NCI-H2227 (cell line): Measurements from ENCODE around the gene CDKAL1.
"Not testable (repeated sequence)": the region's sequence is repeated elsewhere in the genome, so short reads cannot be mapped to it uniquely, and the experiment has no call there.

Experiments
- DNase-seq: peaks from one replicate; lab custom pipeline; 2025; ENCODE audit not compliant: unreplicated experiment; lab: John Stamatoyannopoulos, UW

The CDKAL1 gene

GRCh38 chr6:21087188-21087587 is 552.9 kb downstream of the CDKAL1 start:
- no peak for DNase-seq

DNA sequence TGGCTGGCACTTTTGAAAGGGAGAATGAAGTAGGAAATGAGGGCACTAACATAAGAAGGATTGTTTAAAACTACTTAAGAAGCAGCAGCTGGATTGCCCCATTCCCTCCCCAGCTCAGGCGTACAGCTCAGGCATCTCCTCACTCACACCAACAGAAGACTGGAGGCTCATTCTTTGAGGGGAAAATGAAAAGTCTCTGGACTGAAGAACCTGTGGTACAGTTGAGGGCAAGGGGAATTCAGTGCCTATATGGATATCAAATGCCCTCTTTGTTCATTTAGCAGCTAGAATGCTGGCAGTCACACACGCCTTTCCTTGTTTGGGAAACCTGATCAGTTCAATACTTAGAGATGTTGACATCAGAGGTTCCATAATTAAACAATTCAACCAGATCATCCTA is 557.2 kb downstream of the CDKAL1 start:
- no peak for DNase-seq

GRCh38 chr6:21092231-21092772 is 558.0 kb downstream of the CDKAL1 start:
- DNase-seq, result not testable (repeated sequence)

GRCh38 chr6:21095462-21095861 is 561.2 kb downstream of the CDKAL1 start:
- DNase-seq, result no peak

GRCh38 chr6:21098134-21098533 is 563.9 kb downstream of the CDKAL1 start:
- DNase-seq, result no peak

DNA sequence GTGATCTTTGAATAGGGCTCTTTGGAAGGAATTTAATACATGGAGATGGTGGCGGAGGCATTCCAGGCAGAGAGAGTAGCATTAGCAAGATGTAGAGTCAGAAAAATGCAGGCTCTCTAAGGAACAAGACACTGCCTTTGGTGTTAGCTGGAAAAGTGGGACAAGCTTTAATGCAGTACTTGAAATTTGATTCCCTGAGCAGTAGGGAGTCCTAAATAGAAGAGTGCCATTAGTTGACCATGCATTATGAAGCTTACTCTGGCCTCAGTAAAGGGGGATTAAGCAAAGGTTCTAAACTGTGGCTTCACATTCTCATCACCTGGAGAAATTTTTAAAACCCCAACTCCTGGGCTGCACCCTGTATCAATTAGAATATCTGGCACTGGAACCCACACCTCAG is 564.5 kb downstream of the CDKAL1 start:
- DNase-seq, result no peak

- no peak for DNase-seq
Observed at GRCh38 chr6:21099338-21100314, 565.4 kb downstream of the CDKAL1 start.

DNA sequence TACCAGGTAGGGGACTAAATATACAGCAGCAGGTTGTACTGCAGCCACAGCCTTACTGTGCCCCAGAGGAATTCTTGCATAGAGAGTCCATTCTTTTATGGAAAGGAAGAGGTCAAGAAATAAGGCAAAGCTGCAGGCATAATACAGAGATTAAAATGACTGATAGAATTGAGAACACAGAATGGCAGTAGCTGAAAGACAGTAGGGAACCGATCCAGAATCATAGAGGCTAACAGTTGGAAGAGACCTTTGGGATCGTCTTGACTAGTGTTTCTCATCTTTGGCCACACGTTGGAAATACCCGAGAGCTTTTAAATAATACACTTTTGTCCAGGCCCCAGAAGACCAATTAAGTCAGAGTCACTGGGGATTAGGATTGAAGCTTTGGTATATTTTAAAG is 566.7 kb downstream of the CDKAL1 start:
- DNase-seq, result no peak

DNA sequence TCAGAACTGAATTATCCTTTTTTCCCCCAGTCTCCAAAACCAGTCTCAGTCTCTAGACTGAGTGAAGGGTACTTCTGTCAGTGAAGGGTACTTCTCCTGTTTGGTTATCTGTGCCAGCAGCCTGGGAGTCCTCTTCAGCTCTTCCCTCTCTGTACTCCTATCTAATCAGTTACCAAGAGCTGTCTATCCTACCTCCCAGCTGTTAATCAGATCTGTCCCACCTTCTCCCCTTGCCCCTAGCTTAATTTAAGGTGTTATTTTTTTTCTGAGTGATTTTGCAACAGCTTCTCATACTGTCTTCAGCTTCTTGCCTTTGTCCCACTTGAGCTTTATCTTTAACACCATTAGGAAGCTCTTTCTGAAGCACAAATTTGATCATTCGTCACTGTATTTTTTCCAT is 567.4 kb downstream of the CDKAL1 start:
- DNase-seq, result no peak

DNA sequence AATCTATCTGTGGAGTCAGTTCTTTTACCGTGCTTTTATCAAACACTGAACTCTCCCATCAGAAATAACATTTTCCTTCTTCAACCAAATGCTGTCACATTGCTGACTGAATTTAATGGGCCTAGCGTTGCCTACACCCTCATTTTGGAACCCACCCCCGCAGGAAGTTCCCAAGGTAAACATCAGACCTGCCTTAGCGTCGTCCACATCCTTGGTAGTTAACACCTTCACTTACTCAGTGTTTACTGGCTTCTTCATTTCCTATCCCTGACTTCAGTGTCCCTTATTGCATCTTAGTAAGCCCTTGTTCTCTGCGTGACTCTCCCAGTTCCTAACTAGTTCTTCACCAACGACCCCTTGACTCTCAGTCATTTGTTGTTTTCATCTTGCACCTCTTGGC is 567.9 kb downstream of the CDKAL1 start:
- no peak for DNase-seq

- DNase-seq, result no peak
Observed at GRCh38 chr6:21102624-21103023, 568.4 kb downstream of the CDKAL1 start.

DNA sequence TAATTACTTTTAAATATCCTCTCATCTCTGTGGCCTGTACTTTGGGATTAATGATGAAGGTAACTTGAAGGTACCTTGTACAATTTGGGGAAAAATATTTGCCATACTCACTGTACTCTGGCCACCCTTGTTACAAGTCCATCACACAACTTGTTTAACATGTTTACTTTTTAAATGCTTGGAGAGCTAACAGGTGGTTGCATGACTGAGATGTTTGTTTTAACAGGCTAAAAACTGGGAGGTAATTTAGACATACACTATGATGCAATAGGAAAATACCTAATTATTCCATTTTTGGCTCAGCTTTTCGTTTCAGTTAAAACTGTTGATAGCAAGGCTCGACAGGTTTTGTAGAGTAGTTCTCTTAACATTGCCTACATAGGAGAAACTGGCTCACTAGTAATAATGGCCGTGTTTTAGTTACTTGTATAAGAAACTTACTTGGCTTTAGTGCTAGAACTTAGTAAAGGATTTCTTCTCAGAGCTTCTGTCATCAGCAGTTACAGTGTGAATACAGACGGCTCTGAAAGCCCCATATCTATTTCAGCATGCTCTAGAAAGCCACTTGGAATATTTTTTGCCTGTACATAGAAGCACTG is 569.5 kb downstream of the CDKAL1 start:
- DNase-seq, result no peak

- no peak for DNase-seq
Observed at GRCh38 chr6:21104288-21104687, 570.0 kb downstream of the CDKAL1 start.

DNA sequence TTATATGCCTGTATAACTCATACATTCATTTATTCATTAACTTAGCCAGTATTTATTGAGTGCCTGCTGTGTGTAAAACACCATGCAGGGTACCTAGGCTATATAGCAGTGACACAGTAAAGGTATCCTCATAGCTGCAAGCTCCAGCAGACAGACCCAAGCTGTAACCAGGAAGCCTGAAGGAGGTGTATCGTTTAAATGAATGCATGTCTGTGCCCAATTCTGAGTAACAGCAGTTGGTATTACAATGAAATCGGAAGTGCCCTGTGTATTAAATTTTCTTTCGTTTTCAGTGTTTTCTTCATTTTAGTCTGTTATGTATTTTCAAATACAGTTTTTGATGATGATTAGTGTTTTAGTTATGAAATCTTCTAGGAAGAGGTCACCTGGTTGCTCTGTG is 573.5 kb downstream of the CDKAL1 start:
- no peak for DNase-seq

- no peak for DNase-seq
Observed at GRCh38 chr6:21109391-21110178, 575.3 kb downstream of the CDKAL1 start.

DNA sequence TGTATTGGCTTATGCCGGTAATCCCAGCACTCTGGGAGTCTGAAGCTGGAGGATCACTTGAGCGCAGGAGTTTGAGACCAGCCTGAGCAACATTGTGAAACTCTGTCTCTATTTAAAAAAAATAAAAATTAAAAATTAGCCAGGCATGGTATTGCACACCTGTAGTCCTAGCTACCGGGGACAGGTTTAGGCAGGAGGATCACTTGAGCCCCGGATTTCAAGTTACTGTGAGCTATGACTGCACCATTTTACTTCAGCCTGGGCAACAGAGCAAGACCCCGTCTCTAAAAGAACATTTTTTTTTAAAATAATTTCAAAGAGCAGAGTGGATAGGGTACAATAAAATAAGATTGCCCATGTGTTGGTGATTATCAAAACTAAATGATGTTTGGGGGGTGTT is 576.4 kb downstream of the CDKAL1 start:
- no peak for DNase-seq

- peak; percentile 68 for DNase-seq
Observed at GRCh38 chr6:21111093-21111725, 577.0 kb downstream of the CDKAL1 start.

- DNase-seq, result peak; percentile 28
Observed at GRCh38 chr6:21115111-21115510, 580.9 kb downstream of the CDKAL1 start.

- no peak for DNase-seq
Observed at GRCh38 chr6:21116736-21117135, 582.5 kb downstream of the CDKAL1 start.

GRCh38 chr6:21118216-21118780 is 584.0 kb downstream of the CDKAL1 start:
- DNase-seq, result peak; percentile 52
